H1 (cell line): ENCODE data around the gene HJURP. TPM values are rescaled to one million over a fixed set of nuclear protein-coding genes. Genes with fewer than 3 reads are reported as not detected.

Source experiments
- CTCF ChIP-seq, 3 experiments: IDR thresholded peaks; 1 replicate in 2 of 3; 2 replicates in 1 of 3; pipeline versions ENCODE4 v1.5.1 to v1.6.1; 2011; ENCODE audit warnings: low read length in 3 of 3, mild to moderate bottlenecking in 3 of 3, inconsistent platforms in 2 of 3, low read depth in 1 of 3, moderate library complexity in 1 of 3; ENCODE audit not compliant: insufficient read depth in 1 of 3; ENCODE audit errors: control extremely low read depth in 1 of 3
- HDAC2 ChIP-seq, 2 experiments: fragments of 300-600 bp in 1 of 2; sonication (generic) in 1 of 2; IDR thresholded peaks; 2 replicates each; pipeline ENCODE4 v1.6.1; 2011 to 2012; ENCODE audit warnings: low read depth in 2 of 2, low read length in 2 of 2, mild to moderate bottlenecking in 2 of 2, moderate library complexity in 2 of 2, borderline replicate concordance in 1 of 2, inconsistent platforms in 1 of 2
- JUND ChIP-seq: IDR thresholded peaks from 2 replicates; pipeline ENCODE4 v1.6.1; 2011; ENCODE audit warnings: mild to moderate bottlenecking, improper control_type of control experiment, low read length
- SP2 ChIP-seq: IDR thresholded peaks from 2 replicates; pipeline ENCODE4 v1.6.1; 2012; ENCODE audit warnings: mild to moderate bottlenecking, low read length, inconsistent platforms
- SRF ChIP-seq: IDR thresholded peaks from 2 replicates; pipeline ENCODE4 v1.6.1; 2011; ENCODE audit warnings: mild to moderate bottlenecking, low read depth, low read length, moderate library complexity
- TBP ChIP-seq: IDR thresholded peaks from 2 replicates; pipeline ENCODE4 v1.6.1; 2011; ENCODE audit warnings: low read depth, low read length, improper control_type of control experiment
- TCF12 ChIP-seq: IDR thresholded peaks from 2 replicates; pipeline ENCODE4 v1.6.1; 2011; ENCODE audit warnings: low read depth, mild to moderate bottlenecking, low read length
- polyA plus RNA-seq, 7 experiments: library from polyadenylated mRNA; depleted of rRNA in 3 of 7; stranded (reverse) in 5 of 7; unstranded in 2 of 7; fragments of >200 nt in 5 of 7; fragments of 200-250 nt in 2 of 7; gene quantifications; 1 replicate in 5 of 7; 2 replicates in 1 of 7; 4 replicates in 1 of 7; pipeline versions ENCODE4 v1.2.1 to v1.2.3, GENCODE V29; 2011 to 2013; ENCODE audit warnings: missing spikeins in 2 of 7, mixed read lengths in 2 of 7
- total RNA-seq: library from RNA; stranded (reverse); fragmentation: NEBNext Ultra II Directional; extraction: Animal tissue kit (Norgen Biotek cat#: 25700); gene quantifications from 2 replicates; pipeline ENCODE4 v1.2.1, GENCODE V29; 2021

The HJURP gene
- total and polyA plus RNA-seq, 2 of the 8 experiments (the other 6 are each of a cell fraction or from before 2014, with no cell fraction given) = 49.3 to 60.5 TPM

GRCh38 chr2:233821196-233821595 lies 33.1 kb downstream of the HJURP start (continued):
- no peak for TF ChIP-seq CTCF (IDR thresholded peaks at IDR 0.05; ENCODE audit: control extremely low read depth in 1 of 3, insufficient read depth in 1 of 3, low read depth in 1 of 3, low read length in 3 of 3)
- no peak for TF ChIP-seq TCF12
- no peak for TF ChIP-seq SRF
- no peak for TF ChIP-seq TBP
- TF ChIP-seq SP2 = no peak
- no peak for TF ChIP-seq HDAC2 (IDR thresholded peaks at IDR 0.05; ENCODE audit: borderline replicate concordance in 1 of 2, low read depth in 2 of 2, low read length in 2 of 2)
- TF ChIP-seq JUND = no peak
